ENCODE measurements around the gene LRRC36.
"Not testable (repeated sequence)": the region's sequence is repeated elsewhere in the genome, so short reads cannot be mapped to it uniquely, and the experiment has no call there.

The LRRC36 gene

DNA sequence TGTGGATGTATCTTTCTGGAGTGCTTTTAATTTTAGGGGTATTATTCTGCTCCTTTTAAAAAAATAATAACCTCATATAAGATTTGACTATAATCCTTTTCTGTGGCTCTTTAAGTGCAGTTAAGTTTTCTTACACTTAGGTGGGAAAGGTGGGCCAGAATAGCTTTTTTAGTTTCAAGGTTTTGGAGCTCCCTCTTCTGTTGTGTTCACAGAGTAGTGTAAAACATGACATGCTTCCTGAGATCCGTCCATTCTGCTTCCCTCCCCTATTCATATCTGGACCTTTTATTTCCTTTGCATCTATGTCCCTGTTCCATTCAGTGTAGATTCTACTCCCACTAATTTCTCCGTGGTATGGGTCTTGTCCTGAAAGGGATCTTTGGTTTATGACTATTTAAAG lies 12.8 kb downstream of the LRRC36 start:
- DNase-seq (ENCODE audit: low read depth in 3 of 3, low spot score in 1 of 3), result no peak

GRCh38 chr16:67341250-67341649 lies 14.6 kb downstream of the LRRC36 start:
- no peak for DNase-seq (ENCODE audit: low read depth in 3 of 3, low spot score in 1 of 3)

DNA sequence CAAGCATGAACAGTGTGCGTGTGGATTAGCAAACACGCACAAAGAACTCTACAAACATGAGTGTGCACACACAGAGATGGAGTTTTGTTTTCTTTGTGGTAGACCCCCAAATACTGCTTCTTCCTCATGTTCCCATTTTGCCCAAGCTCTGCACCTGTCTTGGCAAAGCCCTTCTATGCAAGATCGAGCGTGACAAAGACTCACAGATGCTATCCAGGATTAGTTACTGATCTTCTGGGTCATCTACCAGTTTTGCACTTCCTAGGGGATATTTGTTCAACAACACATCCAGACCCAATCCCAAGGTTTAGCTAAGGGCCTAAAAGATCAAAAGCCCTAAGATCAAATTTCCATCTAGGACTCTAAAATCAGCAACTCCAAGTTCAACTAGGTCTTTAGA lies 16.0 kb downstream of the LRRC36 start:
- no peak for DNase-seq (ENCODE audit: low read depth in 3 of 3, low spot score in 1 of 3)

- DNase-seq (ENCODE audit: low read depth in 3 of 3, low spot score in 1 of 3), result no peak
Observed at GRCh38 chr16:67345401-67345800, 18.8 kb downstream of the LRRC36 start.

DNA sequence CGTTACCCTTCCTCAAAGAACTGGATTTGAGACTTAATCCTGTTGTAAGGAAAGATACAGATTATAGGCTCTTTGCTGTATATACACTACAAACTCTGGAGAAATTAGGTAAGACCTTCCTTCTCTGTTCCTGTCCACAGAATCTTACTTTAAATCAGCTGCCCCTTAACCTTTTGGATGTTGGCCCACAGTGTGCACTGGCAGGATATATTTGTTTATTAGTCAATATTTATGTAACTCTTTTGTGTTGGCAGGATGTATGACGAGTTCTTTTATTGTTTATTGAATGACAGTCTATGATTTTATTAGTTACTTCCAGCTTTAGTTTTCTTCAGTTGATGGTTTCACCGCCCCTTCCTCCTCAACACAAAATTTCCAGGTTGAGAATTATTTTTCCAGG lies 19.7 kb downstream of the LRRC36 start:
- no peak for DNase-seq (ENCODE audit: low read depth in 3 of 3, low spot score in 1 of 3)

- no peak for DNase-seq (ENCODE audit: low read depth in 3 of 3, low spot score in 1 of 3)
Observed at GRCh38 chr16:67349172-67349571, 22.6 kb downstream of the LRRC36 start.

GRCh38 chr16:67350324-67350723 lies 23.7 kb downstream of the LRRC36 start:
- no peak for DNase-seq (ENCODE audit: low read depth in 3 of 3, low spot score in 1 of 3)

DNA sequence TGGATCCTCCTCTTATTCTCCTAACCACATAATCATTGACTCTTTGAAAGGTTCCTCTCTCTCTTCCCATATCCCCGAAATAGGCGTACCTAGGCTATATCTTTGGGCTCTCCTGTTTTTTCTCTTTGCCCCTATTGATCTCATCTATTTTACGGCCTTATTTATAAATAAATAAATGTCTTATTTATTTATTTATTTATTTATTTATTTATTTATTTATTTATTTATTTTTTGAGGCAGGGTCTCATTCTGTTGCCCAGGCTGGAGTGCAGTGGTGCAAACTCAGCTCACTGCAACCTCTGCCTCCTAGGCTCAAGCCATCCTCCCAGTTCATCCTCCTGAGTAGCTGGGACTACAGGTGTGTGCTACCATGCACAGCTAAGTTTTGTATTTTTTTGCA lies 25.8 kb downstream of the LRRC36 start:
- not testable (repeated sequence) for DNase-seq (ENCODE audit: low read depth in 3 of 3, low spot score in 1 of 3)

GRCh38 chr16:67356396-67356795 lies 29.8 kb downstream of the LRRC36 start:
- DNase-seq (ENCODE audit: low read depth in 3 of 3, low spot score in 1 of 3), result no peak

- DNase-seq (ENCODE audit: low read depth in 3 of 3, low spot score in 1 of 3), result no peak
Observed at GRCh38 chr16:67357561-67357960, 30.9 kb downstream of the LRRC36 start.

GRCh38 chr16:67359540-67360269 lies 33.1 kb downstream of the LRRC36 start:
- DNase-seq (ENCODE audit: low read depth in 3 of 3, low spot score in 1 of 3), result not testable (repeated sequence)

DNA sequence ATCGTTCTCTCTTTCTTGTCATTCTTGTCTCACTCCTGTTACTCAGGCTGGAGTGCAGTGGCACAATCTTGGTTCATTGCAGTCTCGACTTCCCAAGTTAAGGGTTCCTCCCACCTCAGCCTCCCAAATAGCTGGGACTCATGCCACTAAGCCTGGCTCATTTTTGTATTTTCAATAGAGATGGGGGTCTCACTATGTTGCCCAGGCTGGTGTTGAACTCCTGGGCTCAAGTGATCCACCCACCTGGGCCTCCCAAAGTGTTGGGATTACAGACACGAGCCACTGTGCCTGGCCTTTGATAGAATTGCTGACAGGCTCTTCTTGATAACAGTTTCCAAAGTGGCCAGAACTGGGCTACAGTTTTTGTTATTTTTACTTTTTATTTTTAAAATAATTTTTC lies 34.4 kb downstream of the LRRC36 start:
- no peak for DNase-seq (ENCODE audit: low read depth in 3 of 3, low spot score in 1 of 3)

DNA sequence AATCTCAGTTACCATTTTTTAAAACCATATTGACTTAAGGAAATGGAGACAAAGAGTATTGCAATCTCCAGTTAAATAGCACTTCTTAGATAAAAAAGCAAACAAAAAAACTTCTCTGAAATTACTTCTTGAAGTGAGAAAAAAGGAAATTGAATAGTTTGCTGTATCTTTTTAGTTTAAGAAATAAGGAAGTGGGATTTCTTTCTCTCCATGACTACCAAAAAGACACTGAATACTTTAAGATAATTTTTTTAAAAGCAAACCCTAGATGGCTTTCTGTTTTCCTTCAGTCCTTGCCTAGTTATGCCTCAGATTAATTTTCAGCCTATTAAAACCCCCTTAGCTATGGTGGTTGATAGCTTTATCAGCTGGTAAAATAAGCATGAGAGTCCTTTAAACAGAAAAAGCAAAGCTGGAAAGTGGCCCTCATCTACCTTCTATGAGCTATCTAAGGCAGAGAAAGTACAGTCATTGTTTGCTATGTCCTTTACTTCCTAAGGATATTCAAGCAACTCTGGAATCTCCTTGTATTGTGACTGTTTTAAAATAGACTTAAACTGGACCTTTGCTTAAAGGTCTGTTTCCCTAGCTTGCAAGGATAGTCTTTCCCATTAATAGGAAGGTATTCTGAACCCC lies 38.1 kb downstream of the LRRC36 start:
- DNase-seq (ENCODE audit: low read depth in 3 of 3, low spot score in 1 of 3), result no peak

DNA sequence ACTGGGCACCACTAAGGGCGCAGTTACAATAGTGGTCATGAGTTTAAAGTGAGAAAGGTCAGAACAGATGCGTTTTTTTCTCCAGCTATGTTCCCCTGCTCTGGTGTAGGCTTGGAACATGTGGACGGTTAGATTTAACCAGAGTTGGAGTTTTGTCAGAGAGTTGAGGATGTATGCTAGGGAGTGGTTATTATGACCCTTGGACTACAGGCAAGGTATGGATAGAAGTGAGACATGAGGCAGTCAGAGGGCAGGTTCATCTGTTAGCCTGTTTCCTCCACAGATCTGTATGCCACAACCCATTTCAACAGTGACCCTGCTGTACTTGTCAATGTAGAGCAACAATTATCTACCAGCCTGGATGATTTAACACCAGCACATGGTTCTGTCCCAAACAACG lies 44.0 kb downstream of the LRRC36 start:
- DNase-seq (ENCODE audit: low read depth in 3 of 3, low spot score in 1 of 3), result no peak

GRCh38 chr16:67372664-67373063 lies 46.0 kb downstream of the LRRC36 start:
- no peak for DNase-seq (ENCODE audit: low read depth in 3 of 3, low spot score in 1 of 3)

- not testable (repeated sequence) for DNase-seq (ENCODE audit: low read depth in 3 of 3, low spot score in 1 of 3)
Observed at GRCh38 chr16:67376012-67376411, 49.4 kb downstream of the LRRC36 start.

- no peak for DNase-seq (ENCODE audit: low read depth in 3 of 3, low spot score in 1 of 3)
Observed at GRCh38 chr16:67378642-67379041, 52.0 kb downstream of the LRRC36 start.

DNA sequence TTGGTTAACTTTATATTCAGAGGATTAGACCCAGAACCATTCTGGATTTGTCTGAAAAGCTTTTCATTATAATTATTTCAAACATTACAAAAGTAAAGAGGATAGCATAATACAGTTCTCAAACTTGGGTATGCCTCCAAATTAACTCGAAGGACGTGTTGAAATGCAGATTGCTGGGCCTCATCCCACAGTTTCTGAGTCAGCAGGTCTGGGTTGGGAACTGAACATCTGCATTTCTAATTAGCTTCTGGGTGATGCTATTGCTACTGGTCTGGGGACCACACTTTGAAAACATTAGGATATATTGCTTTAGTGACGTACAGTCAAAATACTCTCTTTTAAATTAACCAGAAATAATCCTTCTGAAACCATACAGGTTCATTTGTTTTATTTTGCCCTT lies 56.7 kb downstream of the LRRC36 start:
- no peak for DNase-seq (ENCODE audit: low read depth in 3 of 3, low spot score in 1 of 3)

DNA sequence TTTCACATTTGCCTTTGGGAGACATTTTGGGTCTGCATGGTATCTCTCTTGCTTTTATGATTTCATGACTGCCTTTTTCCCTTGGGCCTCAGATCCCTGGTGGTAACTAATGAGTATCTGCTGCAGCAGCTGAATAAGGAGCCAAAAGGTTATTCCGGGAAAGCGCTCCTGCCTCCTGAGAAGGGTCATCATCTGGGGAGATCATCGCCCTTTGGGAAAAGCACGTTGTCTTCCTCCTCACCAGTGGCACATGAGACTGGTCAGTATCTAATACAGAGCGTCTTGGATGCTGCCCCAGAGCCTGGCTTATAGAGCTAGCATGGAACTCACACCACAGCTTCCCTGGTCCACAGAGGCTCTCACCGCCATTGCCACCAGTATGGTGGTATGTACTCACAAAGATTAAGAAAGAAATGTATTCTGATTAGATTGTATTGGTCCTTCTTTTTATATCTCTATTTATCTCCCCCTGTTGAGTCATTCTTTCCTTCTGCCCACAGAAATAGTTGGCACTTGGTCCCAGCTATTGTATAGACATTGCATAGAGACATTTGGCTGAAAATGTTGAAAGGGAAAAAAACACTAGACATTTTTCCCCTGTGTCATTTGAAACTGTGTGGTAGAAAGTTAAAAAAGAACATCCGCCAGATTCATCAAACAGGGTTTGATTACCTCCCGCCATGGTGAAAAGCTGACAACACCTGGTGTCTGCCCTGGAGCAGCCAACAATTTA lies 58.3 kb downstream of the LRRC36 start:
- DNase-seq (ENCODE audit: low read depth in 3 of 3, low spot score in 1 of 3), result no peak

GRCh38 chr16:67386861-67387455 lies 60.3 kb downstream of the LRRC36 start:
- DNase-seq (ENCODE audit: low read depth in 3 of 3, low spot score in 1 of 3), result no peak

GRCh38 chr16:67387479-67388079 lies 61.0 kb downstream of the LRRC36 start:
- DNase-seq (ENCODE audit: low read depth in 3 of 3, low spot score in 1 of 3), result no peak

Measured in stimulated activated CD4-positive, alpha-beta T cell treated with anti-CD3 and anti-CD28 coated beads, TNF-alpha, amount 100 ng/mL, for 1 hour (primary cell).